Activated T-cell treated with anti-CD3 and anti-CD28 coated beads for 48 hours (primary cell): ENCODE measurements around the gene NIPBL.
"Not testable (repeated sequence)": the region's sequence is repeated elsewhere in the genome, so short reads cannot be mapped to it uniquely, and the experiment has no call there.

Source experiments
- DNase-seq: peaks from one replicate; pipeline ENCODE4 v3.0.0-alpha.2; 2020; ENCODE audit warnings: low read depth

Gene NIPBL

GRCh38 chr5:37090123-37090726, 213.7 kb downstream of the NIPBL start:
- no peak for DNase-seq

- DNase-seq, result no peak
Measured at GRCh38 chr5:37090781-37091180, 214.2 kb downstream of the NIPBL start.

- not testable (repeated sequence) for DNase-seq
Measured at GRCh38 chr5:37093795-37094194, 217.2 kb downstream of the NIPBL start.

- DNase-seq, result not testable (repeated sequence)
Measured at GRCh38 chr5:37099267-37099666, 222.7 kb downstream of the NIPBL start.

- DNase-seq, result no peak
Measured at GRCh38 chr5:37103302-37103701, 226.7 kb downstream of the NIPBL start.

- no peak for DNase-seq
Measured at GRCh38 chr5:37109338-37109737, 232.8 kb downstream of the NIPBL start.

GRCh38 chr5:37110135-37110534, 233.6 kb downstream of the NIPBL start:
- no peak for DNase-seq

GRCh38 chr5:37111426-37112382, 235.1 kb downstream of the NIPBL start:
- DNase-seq, result no peak

GRCh38 chr5:37112383-37112991, 235.9 kb downstream of the NIPBL start:
- no peak for DNase-seq
